Ureter (tissue), 1 donor: ENCODE data around the gene CFAP57. TPM values are rescaled to one million over a fixed set of nuclear protein-coding genes. Genes with fewer than 3 reads are reported as not detected.
"Not testable (repeated sequence)": the region's sequence is repeated elsewhere in the genome, so short reads cannot be mapped to it uniquely, and the experiment has no call there.

Experiments
- DNase-seq: peaks from one replicate; pipeline ENCODE4 v3.0.0-alpha.2; 2020; ENCODE audit warnings: low spot score
- total RNA-seq: library from RNA; stranded (reverse); gene quantifications from one replicate; pipeline ENCODE4 v1.2.4, GENCODE V29; 2023
- donor health status: DM: yes; HTN: yes; CAD: no.

Gene CFAP57
- total RNA-seq, 1 donor from 2014 or later: 0.47 TPM

GRCh38 chr1:43174873-43175272 is 2.7 kb downstream of the CFAP57 start:
- DNase-seq: no peak

- DNase-seq: no peak
These were observed 5.6 kb downstream of the CFAP57 start for GRCh38 chr1:43177691-43178090.

DNA sequence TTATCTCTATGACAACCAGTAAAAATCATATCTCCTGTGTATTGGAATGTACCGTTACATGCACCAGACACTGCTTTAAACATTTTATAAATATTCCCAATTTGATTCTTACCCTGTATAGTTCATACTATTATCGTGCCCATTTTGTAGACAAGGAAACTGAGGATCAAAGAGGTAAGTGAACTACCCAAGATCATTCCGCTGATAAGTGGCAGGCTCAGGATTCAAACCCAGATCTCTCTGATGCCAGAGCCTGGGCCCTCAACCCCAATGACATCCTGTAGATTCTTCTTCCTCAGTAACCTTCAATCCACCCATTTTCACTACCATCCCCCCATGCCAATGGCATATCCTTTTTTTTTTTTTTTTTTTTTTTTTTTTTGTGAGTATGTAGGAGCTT is 12.3 kb downstream of the CFAP57 start:
- DNase-seq: no peak

GRCh38 chr1:43184995-43185394 is 12.9 kb downstream of the CFAP57 start:
- DNase-seq: no peak

DNA sequence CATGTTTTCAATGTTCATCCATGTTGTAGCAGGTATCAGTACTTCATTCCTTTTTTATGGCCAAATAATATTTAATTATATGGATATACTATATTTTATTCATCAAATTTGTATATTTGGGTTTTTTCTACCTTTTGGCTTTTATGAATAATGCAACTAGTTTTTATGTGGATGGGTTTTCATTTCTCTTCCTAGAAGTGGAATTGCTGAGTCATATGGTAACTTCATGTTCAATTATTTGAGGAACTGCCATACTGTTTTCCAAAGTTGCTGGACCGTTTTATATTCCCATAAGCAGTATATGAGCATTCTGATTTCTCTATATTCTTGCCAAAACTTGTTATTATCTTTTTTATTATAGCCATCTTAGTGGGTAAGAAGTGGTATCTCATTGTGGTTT is 16.0 kb downstream of the CFAP57 start:
- DNase-seq: no peak

- DNase-seq: no peak
These were observed 22.4 kb downstream of the CFAP57 start for GRCh38 chr1:43194509-43194908.

GRCh38 chr1:43197343-43198127 is 25.4 kb downstream of the CFAP57 start:
- DNase-seq: no peak

DNA sequence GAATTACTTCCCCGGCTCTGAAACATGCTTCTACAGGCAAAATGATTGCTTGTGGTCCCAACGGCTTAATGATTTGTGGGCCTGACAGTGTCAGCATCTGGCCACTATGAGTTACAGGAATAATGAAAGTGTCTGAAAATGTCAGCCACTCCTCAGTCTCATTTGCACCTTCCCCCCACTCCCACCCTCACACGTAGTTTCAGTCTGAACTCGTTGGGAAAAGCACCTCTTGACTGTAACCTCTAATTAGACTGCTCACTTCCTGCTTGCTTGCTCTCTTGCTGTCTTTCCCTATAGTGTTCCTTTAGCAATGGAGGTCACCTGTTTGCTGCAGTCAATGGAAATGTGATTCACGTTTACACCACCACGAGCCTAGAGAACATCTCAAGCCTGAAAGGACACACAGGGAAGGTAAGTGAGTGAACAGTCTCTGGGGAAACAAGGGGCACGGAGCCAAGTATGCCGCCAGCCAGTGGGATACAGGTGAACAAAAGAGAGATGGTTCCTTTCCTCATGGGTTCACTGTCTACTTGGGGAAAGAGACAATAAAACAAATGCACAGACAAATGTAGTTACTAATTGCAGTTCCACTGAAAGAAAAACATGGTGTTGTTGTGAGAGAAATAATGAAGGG is 27.1 kb downstream of the CFAP57 start:
- DNase-seq: no peak

DNA sequence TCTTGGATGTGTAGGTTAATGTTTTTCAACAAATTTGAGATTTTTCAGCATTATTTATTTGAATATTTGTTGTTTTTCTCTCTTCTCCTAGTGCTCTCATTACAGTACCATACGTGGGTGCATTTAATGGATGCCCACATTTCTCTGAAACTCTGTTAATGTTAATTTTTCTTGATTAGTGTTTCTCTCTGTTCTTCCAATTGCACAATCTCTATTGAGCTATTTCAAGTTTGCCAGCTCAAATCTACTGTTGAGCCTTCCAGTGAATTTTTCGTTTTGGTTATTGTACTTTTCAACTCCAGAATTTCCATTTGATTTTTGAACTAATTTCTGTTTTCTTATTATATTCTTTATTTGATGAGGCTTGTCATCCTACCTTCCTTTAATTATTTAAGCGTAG is 31.7 kb downstream of the CFAP57 start:
- no peak for DNase-seq

GRCh38 chr1:43204394-43204793 is 32.3 kb downstream of the CFAP57 start:
- DNase-seq: no peak

GRCh38 chr1:43205671-43206070 is 33.5 kb downstream of the CFAP57 start:
- no peak for DNase-seq

DNA sequence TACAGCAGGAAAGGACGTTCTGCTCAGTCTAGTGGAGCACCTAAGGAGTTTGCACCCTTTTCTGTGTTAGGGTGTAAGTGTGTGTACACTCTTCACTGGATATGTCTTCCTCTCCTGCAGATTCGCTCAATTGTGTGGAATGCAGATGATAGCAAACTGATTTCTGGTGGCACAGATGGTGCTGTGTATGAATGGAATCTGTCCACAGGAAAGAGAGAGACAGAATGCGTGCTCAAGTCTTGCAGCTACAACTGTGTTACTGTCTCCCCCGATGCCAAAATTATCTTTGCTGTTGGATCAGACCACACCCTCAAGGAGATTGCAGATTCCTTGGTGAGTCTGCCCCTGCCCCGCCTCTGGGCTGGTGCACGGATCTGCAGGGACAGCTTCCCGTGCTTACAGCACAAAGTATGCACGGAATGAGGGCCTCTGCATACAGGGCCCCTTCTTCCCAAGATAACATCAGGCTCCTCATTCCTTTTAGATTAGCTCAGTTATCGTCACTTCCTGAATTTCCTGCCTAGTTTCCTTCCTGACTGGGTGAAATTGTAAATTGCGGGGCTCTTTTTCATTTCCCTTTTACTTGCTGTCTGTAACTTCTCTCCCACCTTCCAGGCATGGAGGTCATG is 34.6 kb downstream of the CFAP57 start:
- DNase-seq: no peak

DNA sequence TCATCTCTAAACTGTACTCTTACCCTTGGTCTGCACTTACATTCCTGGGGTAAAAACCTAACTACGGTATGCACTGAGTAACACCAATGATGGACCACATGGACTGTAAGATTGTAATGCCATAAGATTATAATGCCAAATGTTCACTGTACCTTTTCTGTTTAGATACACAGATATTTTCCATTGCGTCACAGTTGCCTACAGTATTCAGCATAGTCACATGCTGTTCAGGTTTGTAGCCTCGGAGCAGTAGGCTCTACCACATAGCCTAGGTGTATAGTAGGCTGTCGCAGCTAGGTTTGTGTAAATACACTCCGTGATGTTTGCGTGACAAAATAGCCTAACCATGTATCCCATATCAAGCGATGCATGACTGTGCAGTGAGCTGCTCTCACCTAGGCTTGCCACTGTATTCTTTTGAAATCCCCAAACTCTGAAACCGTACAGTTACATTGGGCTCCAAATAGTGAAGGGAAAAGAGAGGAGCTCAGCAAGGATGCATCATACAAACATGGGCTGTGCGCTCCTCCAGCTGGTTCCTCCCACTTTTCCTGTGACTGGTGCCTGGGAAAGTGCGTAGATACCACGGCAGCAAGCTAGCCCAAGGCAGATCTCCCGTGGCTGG is 35.2 kb downstream of the CFAP57 start:
- no peak for DNase-seq

- not testable (repeated sequence) for DNase-seq
These were observed 36.1 kb downstream of the CFAP57 start for GRCh38 chr1:43208277-43208676.

DNA sequence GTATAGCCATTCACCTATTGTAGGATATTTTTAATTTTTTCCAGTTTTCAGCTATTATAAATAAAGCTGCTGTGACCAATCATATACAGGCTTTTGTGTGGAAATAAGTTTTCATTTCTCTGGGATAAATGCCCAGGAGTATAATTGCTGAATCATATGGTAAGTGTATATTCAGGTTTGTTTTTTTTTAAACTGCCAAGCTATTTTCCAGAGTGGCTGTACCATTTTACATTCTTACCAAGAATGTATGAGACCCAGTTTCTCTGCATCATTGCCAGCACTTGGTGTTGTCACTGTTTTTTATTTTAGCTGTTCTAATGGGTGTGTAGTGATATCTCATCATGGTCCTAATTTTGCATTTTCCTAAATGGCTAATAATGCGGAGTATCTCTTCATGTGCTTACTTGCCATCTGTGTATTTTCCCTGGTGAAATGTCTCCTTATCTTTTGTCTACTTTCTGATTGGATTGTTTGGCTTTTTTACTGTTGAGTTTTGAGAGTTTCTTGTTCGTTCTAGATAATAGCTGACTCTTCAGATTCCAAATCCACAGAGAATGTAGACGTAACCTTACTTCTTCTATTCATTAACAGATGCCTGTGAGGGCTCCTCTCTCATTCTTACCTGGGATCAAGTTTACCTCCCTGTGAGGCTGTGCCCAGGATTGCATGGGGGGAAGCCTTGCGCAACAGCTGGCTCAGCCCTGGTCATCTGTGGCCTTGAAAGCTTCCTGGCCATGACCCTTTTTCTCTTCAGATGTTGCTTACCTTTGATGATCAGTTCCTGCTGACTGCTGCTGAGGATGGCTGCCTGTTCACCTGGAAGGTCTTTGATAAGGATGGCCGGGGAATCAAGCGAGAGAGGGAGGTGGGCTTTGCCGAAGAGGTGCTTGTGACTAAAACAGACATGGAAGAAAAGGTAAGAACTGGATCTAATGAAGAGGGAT is 42.6 kb downstream of the CFAP57 start:
- DNase-seq: no peak

DNA sequence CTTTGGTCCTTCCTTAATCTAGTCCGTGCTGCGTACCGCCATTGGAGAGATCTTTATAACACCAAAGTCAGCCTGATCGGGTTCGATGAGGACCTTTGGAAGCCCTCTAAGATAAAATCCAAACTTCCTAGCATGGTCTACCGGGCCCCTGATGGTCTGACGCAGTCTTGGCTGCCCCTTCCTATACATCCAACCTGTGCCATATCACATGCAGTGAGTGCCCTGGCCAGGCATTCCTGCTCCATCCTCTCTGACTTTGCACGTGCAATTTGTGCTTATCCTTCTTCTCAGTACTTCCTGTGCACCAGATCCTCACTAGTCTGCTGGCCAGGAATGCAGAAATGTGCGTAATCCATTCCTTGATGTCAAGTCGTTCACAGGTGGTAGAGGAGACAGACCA is 45.6 kb downstream of the CFAP57 start:
- no peak for DNase-seq

- no peak for DNase-seq
These were observed 49.0 kb downstream of the CFAP57 start for GRCh38 chr1:43220905-43221778.

GRCh38 chr1:43221797-43222196 is 49.7 kb downstream of the CFAP57 start:
- DNase-seq: no peak

- DNase-seq: no peak
These were observed 50.7 kb downstream of the CFAP57 start for GRCh38 chr1:43222879-43223278.

DNA sequence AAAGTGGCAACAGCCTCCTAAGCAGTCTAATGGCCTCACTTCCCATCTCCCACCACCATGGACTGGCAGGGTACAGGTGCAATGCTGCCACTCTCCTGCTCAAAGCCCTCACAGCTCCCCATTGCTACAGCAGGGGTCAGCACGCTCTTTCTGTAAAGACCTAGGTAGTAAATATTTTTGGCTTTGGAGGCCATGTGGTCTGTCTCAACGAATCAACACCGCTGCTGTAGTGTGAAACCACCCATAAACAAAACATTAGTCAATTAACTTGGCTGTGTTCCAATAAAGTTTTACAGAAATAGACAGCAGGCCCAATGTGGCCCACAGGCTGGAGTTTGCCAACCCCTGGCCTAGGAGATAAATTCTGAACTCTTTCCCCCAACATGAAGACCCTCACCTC is 53.0 kb downstream of the CFAP57 start:
- no peak for DNase-seq
